K562 (cell line): Measurements from ENCODE around the gene SLC31A1. TPM values are rescaled to one million over a fixed set of nuclear protein-coding genes. Genes with fewer than 3 reads are reported as not detected.

Experiments
- SFPQ ChIP-seq: fragments of 200-400 bp; formaldehyde crosslinking; IDR thresholded peaks from 2 replicates; pipeline ENCODE4 v1.6.1; 2017; ENCODE audit warnings: mild to moderate bottlenecking, low read depth, low read length, moderate library complexity
- TFE3 ChIP-seq: fragments of 450-650 bp; formaldehyde crosslinking; IDR thresholded peaks from 2 replicates; pipeline ENCODE4 v1.4.0; 2020; ENCODE audit warnings: mild to moderate bottlenecking, mixed read lengths
- ZNF395 ChIP-seq: fragments of 200-800 bp; sonication (Bioruptor generic); IDR thresholded peaks from 2 replicates; pipeline ENCODE4 v1.6.1; 2017; ENCODE audit warnings: missing genetic modification characterization, missing compliant biosample characterization
- polyA plus RNA-seq, 8 experiments: library from polyadenylated mRNA; depleted of rRNA in 4 of 8; stranded (reverse) in 5 of 8; unstranded in 3 of 8; fragments of >200 nt; fragmentation: Nextera tagmentation in 2 of 8; fragmentation: Illumina TruSeq in 1 of 8; extraction: Ambion mirVana in 2 of 8; extraction: Trizol in 1 of 8; gene quantifications; 2 replicates each; pipeline versions ENCODE4 v1.2.1 to v1.2.3, GENCODE V29; 2011 to 2014; ENCODE audit warnings: inconsistent platforms in 1 of 8, missing spikeins in 1 of 8
- total RNA-seq, 7 experiments: library from RNA; depleted of rRNA in 6 of 7; stranded (reverse); fragments of >200 nt in 6 of 7; fragmentation: Illumina TruSeq in 2 of 7; extraction: Trizol in 2 of 7; gene quantifications; 2 replicates each; pipeline versions ENCODE4 v1.2.1 to v1.2.3, GENCODE V29; 2011 to 2021; ENCODE audit warnings: low replicate concordance in 1 of 7

SLC31A1 gene
- total and polyA plus RNA-seq, 9 of the 15 experiments (the other 6 are each of a cell fraction or from before 2014, with no cell fraction given): 15.4 to 40.7 (median 25.9) TPM

- no peak for TF ChIP-seq TFE3 (CRISPR knock-in tag)
- TF ChIP-seq ZNF395 (CRISPR knock-in tag): peak; percentile 10; the same call in 1 of the 2 replicates
- no peak for TF ChIP-seq SFPQ
Observed at GRCh38 chr9:113221003-113221799, at the start of gene SLC31A1, which contains the start of gene FKBP15 (continued).
